ENCODE results near the gene MBNL1. TPM values are rescaled to one million over a fixed set of nuclear protein-coding genes. Genes with fewer than 3 reads are reported as not detected.

MBNL1 gene
- total RNA-seq, 1 experiment from 2014 or later: 117 TPM

DNA sequence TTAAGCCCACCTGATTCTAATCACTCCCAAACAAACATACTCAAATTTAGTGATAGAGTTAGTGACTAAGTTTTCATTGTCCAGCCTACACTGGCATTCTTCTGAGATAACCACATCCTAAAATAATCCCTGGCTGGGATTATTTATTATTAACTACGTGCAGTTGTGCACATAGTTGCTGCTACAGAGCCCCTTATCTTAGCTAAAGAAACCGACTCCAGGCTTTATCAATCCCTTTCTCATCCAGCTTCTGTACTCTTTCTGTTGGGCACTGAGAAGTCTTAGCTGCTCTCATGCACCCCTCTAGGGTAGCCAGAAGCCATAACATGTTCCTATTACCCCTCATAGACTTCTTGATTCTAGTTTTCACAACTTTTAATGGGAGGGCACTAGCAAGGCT lies 208.7 kb downstream of the MBNL1 start:
- BruUV-seq (replicated peaks): no TSS peak
- intact Hi-C loops (cut with micrococcal nuclease; ENCODE audit: unreplicated experiment): loop anchor here (2.0 to 10.0 kb wide), 3 partner anchors 47 to 485 kb away; no protein-coding TSS in a partner anchor
- peaks cover 13% of the 10 kb centered on the region for H3K9me3 ChIP-seq (ENCODE audit: low read depth, low read length, poor library complexity, severe bottlenecking)
- CTCF ChIA-PET: interaction anchor here (0.6 kb wide), 2 partner anchors 43 to 234 kb away, joined by 3 to 4 read pairs; no protein-coding TSS in a partner anchor
- no peak overlapping the region for H3K4me3 ChIP-seq (ENCODE audit: low read depth, low read length, poor library complexity, severe bottlenecking)
- H3K4me1 ChIP-seq (ENCODE audit: insufficient read depth, low read length, poor library complexity, severe bottlenecking): no peaks in the 10 kb centered on the region
- no peak for TF ChIP-seq CTCF (conservative IDR thresholded peaks at IDR 0.05; ENCODE audit: low read depth, low read length)
- no peak for TF ChIP-seq EZH2 (IDR thresholded peaks at IDR 0.05; ENCODE audit: borderline replicate concordance, low read depth, low read length, poor library complexity, severe bottlenecking)
- no peak overlapping the region for H3K27ac ChIP-seq (ENCODE audit: low read depth, low read length, poor library complexity, severe bottlenecking)
- POLR2A ChIA-PET (ENCODE audit: low non-redundant PET): no interaction called here
- H3K36me3 ChIP-seq (ENCODE audit: insufficient read depth, low read length, poor library complexity, severe bottlenecking): no peaks in the 10 kb centered on the region
- DNase-seq (ENCODE audit: low spot score): no peak
- H3K27me3 ChIP-seq (replicated peaks; ENCODE audit: insufficient read depth, low read depth, low read length, poor library complexity): no peaks in the 10 kb centered on the region

GRCh38 chr3:152480282-152480953 lies 211.7 kb downstream of the MBNL1 start:
- no peak for DNase-seq (ENCODE audit: low spot score)
- POLR2A ChIA-PET (ENCODE audit: low non-redundant PET): no interaction called here
- H3K27ac ChIP-seq (ENCODE audit: low read depth, low read length, poor library complexity, severe bottlenecking): no peak overlapping the region
- no TSS peak for BruUV-seq (replicated peaks)
- no peaks in the 10 kb centered on the region for H3K27me3 ChIP-seq (replicated peaks; ENCODE audit: insufficient read depth, low read depth, low read length, poor library complexity)
- H3K9me3 ChIP-seq (ENCODE audit: low read depth, low read length, poor library complexity, severe bottlenecking): peaks cover 17% of the 10 kb centered on the region
- no peaks in the 10 kb centered on the region for H3K36me3 ChIP-seq (ENCODE audit: insufficient read depth, low read length, poor library complexity, severe bottlenecking)
- intact Hi-C loops (cut with micrococcal nuclease; ENCODE audit: unreplicated experiment): no loop called here
- CTCF ChIA-PET: no interaction called here
- no peak overlapping the region for H3K4me3 ChIP-seq (ENCODE audit: low read depth, low read length, poor library complexity, severe bottlenecking)
- no peaks in the 10 kb centered on the region for H3K4me1 ChIP-seq (ENCODE audit: insufficient read depth, low read length, poor library complexity, severe bottlenecking)
- TF ChIP-seq EZH2 (IDR thresholded peaks at IDR 0.05; ENCODE audit: borderline replicate concordance, low read depth, low read length, poor library complexity, severe bottlenecking) (no peak), CTCF (conservative IDR thresholded peaks at IDR 0.05; ENCODE audit: low read depth, low read length) (no peak)

- no peak for DNase-seq (ENCODE audit: low spot score)
- ChIA-PET POLR2A (ENCODE audit: low non-redundant PET) (no interaction called here), CTCF (no interaction called here)
- H3K4me3 ChIP-seq (ENCODE audit: low read depth, low read length, poor library complexity, severe bottlenecking): no peak overlapping the region
- no peak overlapping the region for H3K27ac ChIP-seq (ENCODE audit: low read depth, low read length, poor library complexity, severe bottlenecking)
- intact Hi-C loops (cut with micrococcal nuclease; ENCODE audit: unreplicated experiment): no loop called here
- no peaks in the 10 kb centered on the region for H3K4me1 ChIP-seq (ENCODE audit: insufficient read depth, low read length, poor library complexity, severe bottlenecking)
- H3K36me3 ChIP-seq (ENCODE audit: insufficient read depth, low read length, poor library complexity, severe bottlenecking): no peaks in the 10 kb centered on the region
- H3K27me3 ChIP-seq (replicated peaks; ENCODE audit: insufficient read depth, low read depth, low read length, poor library complexity): no peaks in the 10 kb centered on the region
- H3K9me3 ChIP-seq (ENCODE audit: low read depth, low read length, poor library complexity, severe bottlenecking): peaks cover 9% of the 10 kb centered on the region
- no peak for TF ChIP-seq CTCF (conservative IDR thresholded peaks at IDR 0.05; ENCODE audit: low read depth, low read length)
- TF ChIP-seq EZH2 (IDR thresholded peaks at IDR 0.05; ENCODE audit: borderline replicate concordance, low read depth, low read length, poor library complexity, severe bottlenecking): no peak
- BruUV-seq (replicated peaks): no TSS peak
Measured at GRCh38 chr3:152486364-152486763, 217.6 kb downstream of the MBNL1 start.
